Glomerular visceral epithelial cell (primary cell): ENCODE measurements around the gene LAMA4.
A peak's percentile ranks its signal among the peaks of the same experiment; 100 is the strongest.

ENCODE experiments used
- DNase-seq: peaks from one replicate; pipeline ENCODE4 v3.0.0-alpha.2; 2016; ENCODE audit errors: extremely low spot score

LAMA4 gene

DNA sequence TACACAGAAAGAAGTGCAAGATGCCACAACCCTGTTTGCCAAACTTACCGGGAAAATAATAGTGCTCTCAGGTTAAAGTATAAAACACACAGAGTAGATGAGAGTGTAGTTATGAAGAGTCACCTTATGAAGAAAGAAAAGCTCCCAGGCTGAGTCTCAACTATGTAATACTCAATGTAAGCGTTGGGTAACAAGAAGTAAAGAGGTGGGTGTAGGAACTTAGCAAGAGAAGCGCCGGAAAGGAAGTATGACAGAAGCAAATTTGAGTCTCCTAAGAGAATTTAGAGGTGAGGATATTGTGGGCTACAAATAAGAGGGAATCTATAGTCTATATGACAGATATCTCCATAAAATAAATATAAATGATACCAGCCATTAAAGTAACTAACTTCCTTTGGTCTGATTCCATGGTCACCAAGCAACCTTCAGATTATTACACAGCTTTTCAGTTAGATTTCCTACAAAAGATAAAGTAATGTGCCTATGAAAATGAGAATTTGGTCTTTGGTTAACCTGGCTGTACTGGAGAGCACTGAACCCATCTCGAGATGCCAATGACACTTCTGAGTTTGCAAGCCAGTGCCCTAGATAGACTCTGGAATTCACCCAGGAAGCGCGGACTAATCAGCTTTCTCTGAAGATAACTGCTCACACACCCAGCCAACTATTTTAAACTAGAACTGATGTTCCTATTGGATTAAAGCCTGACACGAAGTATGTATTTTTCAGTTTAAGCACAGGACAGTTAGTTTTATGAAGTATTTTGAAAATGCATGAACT, 168.9 kb downstream of the LAMA4 start:
- no peak for DNase-seq

DNA sequence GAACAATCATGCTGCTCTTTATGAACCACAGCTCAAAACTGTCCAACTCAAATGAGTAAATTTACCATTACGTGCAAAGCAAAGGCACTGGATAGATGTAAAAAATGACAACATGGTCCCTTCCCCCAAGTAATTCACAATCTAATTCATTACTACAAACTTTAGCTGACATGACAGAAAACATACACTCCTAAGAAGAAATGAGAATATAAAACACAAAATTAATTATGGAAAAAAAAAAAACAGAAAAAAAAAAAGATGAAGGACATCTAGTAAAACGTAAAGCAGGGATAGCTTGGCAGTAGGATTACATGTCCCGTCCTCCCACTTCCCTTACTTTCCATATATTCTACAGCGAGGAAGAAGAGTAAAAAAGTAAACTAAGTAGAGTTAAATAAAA, 172.8 kb downstream of the LAMA4 start:
- DNase-seq = no peak

DNA sequence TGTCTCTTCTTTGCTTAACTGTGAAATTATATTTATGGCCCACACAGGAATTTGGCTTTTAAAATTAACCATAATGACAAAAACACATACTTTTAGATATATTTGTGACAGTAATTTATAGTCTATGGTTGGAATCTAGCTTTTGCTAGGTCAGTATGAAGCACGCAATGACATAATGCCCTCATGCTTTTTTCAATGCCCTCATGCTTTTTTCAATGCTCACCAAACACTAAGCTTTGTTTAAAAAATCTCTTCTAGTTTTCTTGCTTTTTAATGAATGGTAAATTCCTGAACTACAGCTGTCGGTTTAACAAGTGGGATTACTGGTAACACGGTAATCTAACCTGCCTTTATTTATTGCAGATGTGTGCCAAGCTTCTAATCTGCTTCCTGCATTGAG, 187.8 kb downstream of the LAMA4 start:
- DNase-seq = no peak

DNA sequence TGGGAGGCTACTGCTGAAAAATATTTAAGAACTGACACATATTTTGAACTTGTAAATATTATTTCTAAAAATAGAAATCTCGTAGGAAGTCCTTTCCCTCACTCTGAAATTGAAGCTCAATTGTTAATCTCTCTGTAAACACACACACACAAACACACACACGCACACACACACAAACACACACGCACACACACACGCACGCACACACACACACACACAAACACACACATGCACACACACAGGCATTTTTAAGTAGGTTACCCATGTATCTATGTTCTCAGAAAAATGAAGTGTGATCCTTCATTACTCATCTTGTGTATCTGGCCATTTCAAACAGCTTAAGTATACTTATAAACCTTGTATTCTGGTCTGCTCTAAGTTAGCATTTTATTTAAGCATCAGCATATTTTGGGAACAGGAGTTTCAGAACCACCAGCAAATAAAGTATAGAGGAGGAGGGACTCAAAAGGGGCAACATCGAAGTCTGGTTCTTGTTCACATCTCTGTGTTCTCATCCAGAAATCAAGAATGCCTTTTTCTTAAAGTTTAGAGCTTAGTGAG, 188.9 kb downstream of the LAMA4 start:
- no peak for DNase-seq

DNA sequence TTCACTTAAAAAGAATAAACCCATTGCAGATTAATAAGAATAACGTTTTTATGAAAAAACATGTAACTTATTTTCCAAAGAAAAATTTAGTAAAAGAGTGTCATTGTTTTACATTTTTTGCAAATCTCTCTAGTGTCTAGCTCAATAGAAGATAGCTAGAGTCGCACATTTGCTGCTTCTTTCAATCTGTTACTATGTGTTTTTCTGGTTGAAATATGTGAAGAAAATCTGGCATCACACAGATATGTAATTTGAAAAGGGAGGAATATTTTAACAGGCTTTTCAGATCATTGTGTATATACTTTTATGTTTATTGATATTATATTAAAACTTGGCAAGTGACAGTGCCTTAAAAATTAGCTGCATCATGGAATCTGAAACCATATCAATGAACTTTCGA, 191.4 kb downstream of the LAMA4 start:
- DNase-seq = no peak

DNA sequence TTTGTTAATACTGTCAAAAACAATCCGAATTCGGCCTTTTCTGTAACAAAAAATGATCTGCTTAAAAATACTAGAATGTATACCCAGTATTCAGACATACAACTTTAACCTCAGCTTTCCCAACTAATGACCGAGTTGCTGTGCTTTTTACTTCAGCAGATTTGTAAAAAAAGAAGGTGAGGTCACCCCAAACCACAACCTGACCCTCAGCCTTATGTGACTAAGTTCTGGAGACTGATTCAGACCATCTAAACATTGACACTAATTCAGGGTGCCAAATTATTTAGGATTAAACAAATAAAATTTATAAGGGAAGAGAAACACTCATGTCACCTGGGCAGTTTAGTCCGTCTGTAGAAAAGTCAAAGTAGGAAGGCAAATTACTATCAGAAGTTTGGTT, 192.8 kb downstream of the LAMA4 start:
- peak; percentile 36 for DNase-seq
